RWPE1 (cell line): Measurements from ENCODE around the gene CYCS.
"Not testable (repeated sequence)": the region's sequence is repeated elsewhere in the genome, so short reads cannot be mapped to it uniquely, and the experiment has no call there.

Source experiments
- CTCF ChIA-PET: fragments of 350-600 bp; sonication (Branson Sonifier 250); formaldehyde crosslinking; extraction: SDS; loops from one replicate; lab custom pipeline; 2021; lab: Yijun Ruan, JAX
- POLR2A ChIA-PET: fragments of 400-600 bp; formaldehyde crosslinking; extraction: SDS; loops from one replicate; lab custom pipeline; 2020; ENCODE audit warnings: antibody characterized with exemption; ENCODE audit not compliant: low non-redundant PET; lab: Yijun Ruan, JAX
- DNase-seq: peaks from one replicate; pipeline ENCODE4 v3.0.0; 2012; ENCODE audit warnings: low spot score
- H3K27ac ChIP-seq: fragments of 450-650 bp; 2 replicates; pipeline ENCODE4 v1.5.1; 2017
- CTCF ChIP-seq: fragments of 450-650 bp; conservative IDR thresholded peaks from 2 replicates; pipeline ENCODE4 v1.5.1; 2017; ENCODE audit warnings: low read depth, mild to moderate bottlenecking

Gene CYCS

GRCh38 chr7:25167262-25167843 lies 42.3 kb upstream of the CYCS start:
- no peak for TF ChIP-seq CTCF
- CTCF ChIA-PET = interaction anchor here (0.6 kb wide), 1 partner anchor 296 kb away, joined by 3 read pairs; no protein-coding TSS in a partner anchor
- no peak for DNase-seq
- H3K27ac ChIP-seq = no peak overlapping the region
- POLR2A ChIA-PET = no interaction called here

GRCh38 chr7:25159983-25160596 lies 35.0 kb upstream of the CYCS start:
- POLR2A ChIA-PET, H3K27ac ChIP-seq: not testable (repeated sequence)
- peak; percentile 47; the same call in 1 of the 2 replicates for TF ChIP-seq CTCF
- CTCF ChIA-PET = interaction anchor here (0.6 to 1.3 kb wide), 2 partner anchors 20 to 524 kb away, joined by 3 to 5 read pairs; a partner anchor contains a TSS
- DNase-seq = peak; percentile 51

- no peak for TF ChIP-seq CTCF
- POLR2A ChIA-PET = no interaction called here
- H3K27ac ChIP-seq = no peak overlapping the region
- DNase-seq = no peak
- CTCF ChIA-PET = interaction anchor here (0.6 to 0.7 kb wide), 2 partner anchors 196 to 1581 kb away, joined by 3 read pairs; no protein-coding TSS in a partner anchor
Measured at GRCh38 chr7:25158966-25159365, 33.9 kb upstream of the CYCS start.

DNA sequence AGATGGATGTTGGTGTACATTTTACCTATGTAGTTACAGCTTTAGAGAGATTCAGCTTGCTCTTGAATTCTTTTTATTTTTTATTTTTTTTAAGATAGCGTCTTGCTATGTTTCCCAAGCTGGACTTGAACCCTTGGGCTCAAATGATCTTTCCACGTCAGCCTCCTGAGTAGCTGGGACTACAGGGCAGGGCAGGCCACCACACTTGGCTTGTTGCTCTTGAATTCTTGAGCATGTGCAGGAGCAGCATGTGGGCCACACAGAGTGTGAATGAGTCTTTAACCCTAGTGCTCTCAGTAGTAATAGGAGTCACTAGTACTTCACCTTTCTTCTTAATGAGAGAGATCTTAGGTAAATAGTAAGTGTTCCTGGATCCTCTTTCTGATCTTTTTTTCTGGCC lies 26.7 kb upstream of the CYCS start:
- TF ChIP-seq CTCF = no peak
- POLR2A ChIA-PET = no interaction called here
- CTCF ChIA-PET = no interaction called here
- no peak overlapping the region for H3K27ac ChIP-seq
- DNase-seq = no peak

GRCh38 chr7:25149836-25150235 lies 24.8 kb upstream of the CYCS start:
- ChIA-PET CTCF (interaction anchor here (0.6 kb wide), 1 partner anchor 65 kb away, joined by 3 read pairs; no protein-coding TSS in a partner anchor), POLR2A (no interaction called here)
- no peak for TF ChIP-seq CTCF
- DNase-seq = no peak
- H3K27ac ChIP-seq = no peak overlapping the region

GRCh38 chr7:25148772-25149575 lies 23.9 kb upstream of the CYCS start:
- TF ChIP-seq CTCF = no peak
- ChIA-PET CTCF (interaction anchor here (0.6 kb wide), 1 partner anchor 65 kb away, joined by 3 read pairs; no protein-coding TSS in a partner anchor), POLR2A (no interaction called here)
- H3K27ac ChIP-seq = no peak overlapping the region
- no peak for DNase-seq
